GM21717 (cell line): Measurements from ENCODE around the gene TAL1.
A peak's percentile ranks its signal among the peaks of the same experiment; 100 is the strongest.
"Not testable (repeated sequence)": the region's sequence is repeated elsewhere in the genome, so short reads cannot be mapped to it uniquely, and the experiment has no call there.

Source experiments
- ATAC-seq: cut with Tn5 transposase; IDR thresholded peaks from one replicate; pipeline ENCODE4 v1.9.1; 2021; ENCODE audit warnings: mild to moderate bottlenecking, moderate library complexity; ENCODE audit not compliant: unreplicated experiment

The TAL1 gene

DNA sequence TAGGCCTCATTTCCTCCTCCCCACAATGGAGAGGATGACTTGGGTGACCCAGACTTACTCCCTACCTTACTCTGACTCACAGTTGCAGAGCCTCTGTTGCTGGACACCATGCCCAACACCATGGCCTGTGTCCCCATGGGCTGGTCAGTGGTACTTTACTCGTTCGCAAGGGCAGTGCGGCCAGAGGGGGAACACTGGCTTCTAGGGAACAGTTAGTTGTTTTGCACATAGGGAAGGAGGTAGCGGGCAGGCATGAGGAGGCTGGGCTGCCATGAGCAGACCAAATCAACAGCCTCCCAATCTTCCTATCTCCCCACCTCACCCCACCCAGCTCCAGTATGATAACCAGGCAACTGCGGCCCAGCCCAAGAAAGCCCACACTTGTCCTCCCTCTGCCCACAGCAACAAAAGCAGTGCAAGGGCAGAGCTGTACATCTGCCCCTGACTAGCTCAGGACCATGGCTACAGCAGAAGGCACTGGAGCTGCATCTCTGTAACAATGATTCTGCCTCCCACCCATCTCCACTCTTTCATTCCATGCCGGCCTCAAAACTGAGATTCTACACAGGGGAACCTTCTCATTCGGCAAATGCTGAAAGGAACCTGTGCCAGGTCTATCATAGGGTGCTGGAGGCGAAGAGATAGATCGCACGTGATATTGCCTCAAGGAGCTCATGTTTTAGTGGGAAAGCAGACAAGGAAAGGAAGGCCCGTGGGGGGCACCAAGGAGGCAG, 18.6 kb downstream of the TAL1 start:
- no peak for ATAC-seq

DNA sequence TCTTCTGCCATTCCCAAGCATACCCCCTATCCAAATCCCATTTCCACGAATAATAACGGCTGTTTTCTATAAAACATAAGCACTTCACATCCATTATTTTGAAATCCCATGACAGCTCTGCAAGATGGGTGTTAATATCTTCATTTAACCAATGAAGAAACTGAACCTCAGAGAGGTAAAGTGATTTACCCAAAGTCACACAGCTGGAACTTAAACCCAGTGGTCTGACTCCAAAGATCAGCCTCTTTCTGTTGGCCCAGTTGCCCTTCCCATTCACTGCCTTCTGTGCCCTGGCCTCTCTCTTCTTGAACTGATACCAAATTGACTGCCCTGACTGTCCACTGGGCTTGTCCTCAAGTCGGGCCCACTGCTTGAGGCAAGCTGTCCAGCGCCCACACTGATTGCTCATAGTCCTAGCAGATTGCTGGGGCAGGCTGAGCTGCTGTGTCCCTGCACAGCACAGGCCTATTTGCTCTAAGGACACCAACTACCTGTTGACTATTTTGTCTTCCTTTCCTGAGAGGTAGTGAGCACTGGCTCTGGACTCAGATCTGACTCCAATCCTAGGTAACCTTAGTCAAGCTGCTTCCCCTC, 19.3 kb downstream of the TAL1 start:
- no peak for ATAC-seq

DNA sequence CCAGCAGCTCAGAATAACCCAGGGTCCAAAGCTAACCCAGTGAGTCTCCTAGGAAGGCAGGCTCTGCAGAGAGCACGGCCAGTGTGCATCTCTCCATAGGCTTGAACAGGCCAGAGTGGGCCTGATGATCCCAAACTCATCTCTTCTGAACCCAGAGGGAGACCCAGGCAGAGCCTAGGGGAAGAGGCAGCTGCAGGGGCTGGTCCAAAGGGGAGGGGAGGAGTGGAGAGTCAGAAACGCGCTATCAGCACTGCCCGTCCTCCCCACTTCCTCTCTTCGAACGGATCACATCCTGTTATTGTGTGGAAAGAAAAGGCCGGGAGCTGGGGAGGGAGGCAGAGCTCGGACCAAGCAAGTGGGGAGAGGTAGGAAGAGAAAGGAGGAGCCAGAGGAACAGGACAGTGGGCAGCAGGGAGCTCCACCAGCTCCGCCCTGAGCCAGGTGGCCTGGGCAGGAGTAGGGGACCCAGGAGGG, 20.2 kb downstream of the TAL1 start:
- ATAC-seq = no peak

DNA sequence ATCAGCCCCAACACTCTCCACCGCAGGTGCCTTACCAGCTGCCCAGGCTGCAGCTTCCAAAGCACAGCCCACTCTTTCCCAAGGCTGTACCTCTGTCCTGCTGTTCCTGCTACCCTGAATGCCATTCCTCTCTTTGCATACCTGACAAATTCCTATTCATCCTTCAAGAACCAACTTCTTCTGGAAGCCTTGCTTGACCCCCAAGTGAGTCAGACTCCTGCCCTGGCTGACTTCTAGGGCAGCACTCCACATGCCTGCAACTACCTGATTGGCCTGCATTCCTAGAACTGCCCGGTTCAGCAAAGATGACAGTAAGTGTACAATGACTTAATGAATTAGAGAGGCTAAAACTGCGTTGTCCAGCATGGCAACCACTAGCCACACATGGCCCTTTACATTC, 21.4 kb downstream of the TAL1 start:
- ATAC-seq = no peak

DNA sequence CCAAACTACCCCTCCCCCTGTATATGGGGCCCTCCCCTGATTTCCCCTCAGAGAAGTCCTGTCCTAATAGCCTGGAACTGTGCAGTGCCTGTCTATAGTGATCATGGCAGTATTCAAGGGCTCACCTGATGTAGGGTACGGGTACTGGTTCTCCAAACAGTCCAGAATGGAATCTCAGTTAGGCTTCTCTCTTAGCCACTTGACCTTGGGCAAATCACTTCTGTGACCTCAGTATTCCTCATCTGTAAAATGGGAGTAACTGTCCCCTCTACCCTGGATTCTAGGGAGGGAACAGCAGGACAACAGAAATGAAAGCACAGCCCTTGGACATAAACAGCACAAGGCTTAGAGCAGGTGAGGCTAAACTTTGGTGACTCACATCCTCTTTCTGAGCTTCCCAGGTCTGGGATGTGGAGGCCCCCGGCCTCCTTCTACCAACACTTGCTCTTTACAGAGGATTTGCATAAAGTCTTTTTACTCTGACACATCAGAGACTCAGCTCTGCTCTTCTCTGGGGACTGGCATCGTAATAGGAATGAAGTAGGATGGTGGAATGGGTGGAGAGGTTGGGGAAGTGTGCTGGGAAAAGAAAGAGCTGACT, 22.2 kb downstream of the TAL1 start:
- no peak for ATAC-seq

DNA sequence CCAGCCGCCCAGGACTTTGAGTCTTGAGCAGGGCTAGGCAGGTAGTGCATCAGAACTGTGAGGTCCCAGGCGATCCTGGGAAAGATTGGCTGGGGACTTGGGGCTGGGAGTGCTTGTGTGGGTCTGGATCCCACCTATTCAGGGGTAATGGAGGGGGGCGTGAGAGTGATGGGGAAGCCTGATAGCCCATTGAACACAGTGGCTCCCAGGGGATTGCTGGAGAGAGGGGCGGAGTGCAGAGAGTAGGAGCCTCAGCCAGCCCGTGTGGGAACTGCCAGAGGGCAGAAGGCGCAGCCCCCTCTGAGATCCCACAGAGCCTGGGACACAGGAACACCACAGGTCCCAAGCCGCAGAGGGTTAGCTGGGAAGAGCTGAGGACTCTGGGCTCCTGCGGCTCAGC, 22.9 kb downstream of the TAL1 start:
- no peak for ATAC-seq

DNA sequence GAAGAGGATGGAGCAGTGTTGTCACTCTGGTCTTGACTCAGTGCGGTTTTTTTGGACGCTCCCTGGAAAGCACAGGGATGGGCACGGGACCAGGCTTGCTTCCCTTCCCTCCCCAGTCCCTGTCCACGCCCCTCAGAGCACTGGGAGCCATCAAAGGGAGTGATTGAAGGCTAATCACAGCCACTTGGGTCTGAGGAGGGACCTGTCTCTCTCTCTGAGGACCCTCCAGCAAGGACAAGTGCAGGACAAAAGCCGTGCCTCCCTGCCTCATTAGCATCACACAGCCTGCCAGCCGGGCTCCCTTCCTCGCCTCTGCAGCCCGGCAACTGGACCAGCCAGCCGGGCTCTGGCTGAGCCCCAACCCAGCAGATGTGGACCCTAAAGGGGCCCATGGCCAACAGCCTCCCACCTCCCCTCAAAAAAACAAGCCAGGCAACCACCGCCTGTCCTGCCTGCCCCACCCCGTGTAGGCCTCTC, 23.6 kb downstream of the TAL1 start:
- ATAC-seq = no peak

DNA sequence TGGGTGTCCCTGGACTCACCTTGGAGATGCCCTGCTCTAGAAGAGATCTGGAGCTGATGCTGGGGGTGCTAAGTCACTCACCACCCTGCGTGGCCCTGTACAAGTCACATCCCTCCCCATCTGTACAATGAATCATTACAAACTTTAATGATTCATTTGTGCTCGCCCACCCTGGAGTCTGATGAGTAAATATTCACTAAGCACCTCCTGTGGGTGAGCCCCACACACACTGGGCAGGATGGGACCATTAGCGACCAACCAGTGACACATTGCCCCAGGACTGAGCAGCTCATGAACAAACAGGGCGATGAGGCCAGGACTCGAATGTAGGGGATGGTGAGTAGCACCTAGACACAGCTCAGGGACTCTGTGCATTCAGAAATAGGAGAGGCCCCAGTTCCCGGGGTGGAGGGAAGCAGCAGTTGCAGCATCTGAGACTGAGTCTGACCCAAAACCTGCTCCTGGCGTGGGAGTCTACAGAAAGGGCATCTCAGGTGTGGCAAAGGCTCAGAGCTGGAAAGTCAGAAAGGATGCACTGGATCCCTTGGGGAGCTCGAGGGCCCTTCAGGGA, 24.1 kb downstream of the TAL1 start:
- no peak for ATAC-seq

DNA sequence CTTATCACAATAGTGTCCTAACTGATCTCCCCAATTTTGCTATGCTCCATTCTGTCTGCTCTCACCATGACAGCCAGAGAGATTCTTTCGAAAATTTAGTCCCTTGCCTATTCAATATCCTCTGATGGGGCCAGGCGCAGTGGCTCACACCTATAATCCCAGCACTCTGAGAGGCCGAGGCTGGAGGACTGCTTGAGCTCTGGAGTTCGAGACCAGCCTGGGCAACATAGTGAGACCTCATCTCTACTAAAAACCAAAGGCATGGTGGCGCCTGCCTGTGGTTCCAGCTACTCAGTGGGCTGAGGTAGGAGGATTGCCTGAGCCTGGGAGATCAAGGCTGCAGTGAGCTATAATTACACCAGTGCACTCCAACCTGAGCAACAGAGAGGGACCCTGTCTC, 26.1 kb downstream of the TAL1 start:
- ATAC-seq = no peak

DNA sequence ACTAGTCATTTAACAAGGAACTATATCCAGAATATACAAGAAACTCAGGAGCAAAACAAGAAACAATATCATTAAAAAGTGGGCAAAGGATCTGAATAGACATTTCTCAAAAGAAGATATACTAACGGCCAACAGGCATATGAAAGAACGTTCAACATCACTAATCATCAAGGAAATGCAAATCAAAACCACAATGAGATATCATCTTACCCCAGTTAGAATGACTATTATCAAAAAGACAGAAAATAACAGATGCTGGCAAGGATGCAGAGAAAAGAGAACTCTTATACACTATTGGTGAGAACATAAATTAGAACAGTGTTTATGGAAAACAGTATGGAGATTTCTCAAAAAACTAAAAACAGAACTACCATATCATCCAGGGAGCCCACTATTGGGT, 28.5 kb downstream of the TAL1 start:
- not testable (repeated sequence) for ATAC-seq

DNA sequence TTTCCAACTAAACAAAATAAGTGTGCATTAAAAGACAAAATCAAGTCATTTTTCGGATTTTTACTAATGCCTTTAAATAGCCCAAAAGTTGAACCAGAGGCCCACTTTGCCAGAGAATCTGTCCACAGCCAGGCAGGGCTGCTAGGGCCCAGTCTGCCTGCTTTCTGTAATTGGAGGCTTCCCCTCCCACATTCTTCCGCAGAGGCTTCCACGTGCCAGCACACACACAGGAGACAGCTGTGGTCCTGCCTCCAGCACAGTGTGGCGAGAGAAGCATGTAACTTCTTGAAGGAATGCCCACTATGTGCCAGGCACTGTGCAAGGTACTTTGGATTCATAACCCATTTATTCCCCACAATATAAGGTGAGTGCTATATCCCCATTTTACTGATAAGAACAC, 30.8 kb downstream of the TAL1 start:
- no peak for ATAC-seq

DNA sequence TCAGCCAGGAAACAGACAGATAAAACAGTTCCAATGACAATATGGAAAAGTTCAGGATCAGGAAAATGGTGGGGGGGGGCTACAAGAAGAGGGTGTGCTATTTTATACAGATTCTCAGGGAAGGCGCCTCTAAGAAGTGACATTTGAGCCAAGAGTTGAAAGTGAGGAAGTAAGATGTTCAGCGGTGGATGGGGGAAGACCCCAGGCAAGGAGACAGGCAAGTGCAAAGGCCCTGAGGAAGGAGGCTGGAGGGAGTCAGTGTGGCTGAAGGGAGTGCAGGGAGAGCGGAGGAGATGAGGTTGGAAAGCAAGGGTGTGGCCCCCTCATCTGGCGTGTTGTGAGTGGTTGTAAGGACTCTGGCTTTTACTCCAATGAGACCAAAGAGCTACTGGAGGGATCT, 33.8 kb downstream of the TAL1 start:
- no peak for ATAC-seq

DNA sequence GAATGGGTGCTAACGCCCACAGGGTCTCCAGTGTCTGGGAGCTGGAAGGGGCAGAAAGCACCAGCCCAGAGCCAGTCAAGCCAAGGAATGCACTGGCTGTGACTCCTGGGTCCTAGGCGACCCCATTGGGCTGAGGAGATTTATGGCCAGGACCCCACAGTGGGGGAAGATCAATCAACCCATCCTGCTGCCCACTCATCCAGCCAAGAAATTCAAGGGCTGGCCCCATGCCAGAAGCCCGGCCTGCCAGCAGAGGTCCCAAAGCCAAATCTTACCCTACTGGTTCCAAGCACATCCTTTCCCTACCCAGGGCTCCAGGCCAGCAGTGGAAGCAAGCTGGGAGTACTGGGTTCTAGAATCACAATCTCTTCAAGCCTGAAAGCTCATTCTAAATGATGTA, 35.4 kb downstream of the TAL1 start:
- no peak for ATAC-seq

DNA sequence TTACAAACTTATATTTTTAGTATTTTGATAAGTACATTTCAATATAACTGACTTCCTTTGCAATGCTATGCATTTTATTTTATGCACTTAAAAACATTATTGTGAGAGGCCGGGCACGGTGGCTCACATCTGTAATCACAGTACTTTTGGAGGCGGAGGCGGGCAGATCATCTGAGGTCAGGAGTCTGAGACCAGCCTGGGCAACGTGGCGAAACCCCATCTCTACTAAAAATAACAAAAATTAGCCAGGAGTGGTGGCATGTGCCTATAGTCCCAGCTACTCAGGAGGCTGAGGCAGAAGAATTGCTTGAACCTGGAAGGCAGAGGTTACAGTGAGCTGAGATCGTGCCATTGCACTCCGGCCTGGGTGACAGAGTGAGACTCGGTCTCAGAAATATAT, 36.0 kb downstream of the TAL1 start:
- ATAC-seq = not testable (repeated sequence)

DNA sequence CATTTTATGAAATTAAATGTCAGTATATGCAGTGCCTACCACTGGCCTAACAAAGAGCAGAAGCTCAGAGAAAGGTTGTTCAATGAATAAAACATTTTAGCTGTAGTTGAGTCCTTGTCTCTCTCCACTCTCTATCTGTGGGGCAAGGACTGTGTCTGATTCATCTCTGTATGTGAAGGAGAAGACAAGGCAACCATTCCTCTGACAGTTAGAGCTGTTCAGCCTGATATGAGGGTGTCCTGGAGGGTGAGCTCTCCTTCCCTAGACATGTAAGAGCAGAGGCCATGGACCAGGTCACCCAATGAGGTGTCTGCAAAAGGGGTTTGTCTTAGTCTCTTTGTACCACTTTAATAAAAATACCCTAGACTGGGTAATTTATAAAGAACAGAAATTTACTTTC, 37.7 kb downstream of the TAL1 start:
- ATAC-seq = no peak

DNA sequence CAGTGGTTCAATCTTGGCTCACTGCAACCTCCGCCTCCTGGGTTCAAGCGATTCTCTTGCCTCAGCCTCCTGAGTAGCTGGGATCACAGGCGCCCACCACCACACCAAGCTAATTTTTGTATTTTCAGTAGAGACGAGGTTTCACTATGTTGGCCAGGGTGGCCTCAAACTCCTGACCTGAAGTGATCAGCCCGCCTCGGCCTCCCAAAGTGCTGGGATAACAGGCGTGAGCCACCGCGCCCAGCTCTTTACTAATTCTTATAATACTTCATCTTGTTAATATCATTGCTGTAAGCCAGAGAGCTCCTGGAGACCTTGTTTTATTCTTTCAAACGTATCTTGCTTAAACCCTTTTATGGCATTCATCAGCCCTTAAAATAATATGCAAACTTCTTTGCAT, 38.5 kb downstream of the TAL1 start:
- not testable (repeated sequence) for ATAC-seq

DNA sequence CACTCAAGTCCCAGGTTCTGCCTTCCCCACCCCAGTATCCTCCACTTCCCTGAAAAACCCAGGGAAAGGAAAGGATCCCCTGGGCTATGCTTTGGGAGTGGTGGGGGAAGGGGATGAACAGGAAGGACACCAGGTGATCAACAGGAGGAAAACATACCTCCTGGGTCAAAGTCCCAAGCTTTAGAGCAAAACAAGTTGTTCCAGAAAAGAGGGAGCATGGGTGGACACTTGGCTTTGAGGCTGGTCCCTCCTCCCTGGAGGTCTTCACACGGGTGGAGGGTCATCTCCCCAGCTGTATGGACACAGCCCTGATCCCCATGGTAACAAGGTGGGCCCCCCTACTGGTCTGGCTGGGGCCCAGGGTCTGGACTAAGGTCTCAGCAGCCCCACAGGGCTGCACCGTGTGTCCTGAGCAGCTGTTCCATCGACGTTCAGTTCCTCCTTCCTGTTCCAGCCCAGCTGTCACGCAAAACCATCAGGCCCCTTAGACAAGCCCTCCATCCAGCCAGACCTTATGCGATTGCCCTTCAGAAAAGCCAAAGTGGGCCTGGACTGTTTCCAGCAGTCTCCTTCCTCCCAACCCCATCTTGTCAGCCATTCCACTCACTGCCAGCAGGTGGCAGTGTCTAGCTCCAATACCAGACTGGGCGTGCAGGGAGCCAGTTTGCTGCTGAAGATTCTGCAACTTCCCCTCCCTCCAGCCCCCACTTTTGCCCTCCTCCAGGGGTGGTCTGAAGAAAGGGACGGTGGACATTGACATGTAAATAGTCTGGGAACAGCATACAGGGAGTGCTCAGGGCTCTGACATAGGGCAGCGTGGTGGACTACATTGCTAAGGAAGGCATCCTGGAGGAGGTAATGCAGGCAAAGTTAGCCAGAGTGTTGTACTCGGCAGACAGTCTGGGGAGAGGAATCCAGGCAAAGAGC, 39.3 kb downstream of the TAL1 start:
- ATAC-seq = peak; percentile 74

DNA sequence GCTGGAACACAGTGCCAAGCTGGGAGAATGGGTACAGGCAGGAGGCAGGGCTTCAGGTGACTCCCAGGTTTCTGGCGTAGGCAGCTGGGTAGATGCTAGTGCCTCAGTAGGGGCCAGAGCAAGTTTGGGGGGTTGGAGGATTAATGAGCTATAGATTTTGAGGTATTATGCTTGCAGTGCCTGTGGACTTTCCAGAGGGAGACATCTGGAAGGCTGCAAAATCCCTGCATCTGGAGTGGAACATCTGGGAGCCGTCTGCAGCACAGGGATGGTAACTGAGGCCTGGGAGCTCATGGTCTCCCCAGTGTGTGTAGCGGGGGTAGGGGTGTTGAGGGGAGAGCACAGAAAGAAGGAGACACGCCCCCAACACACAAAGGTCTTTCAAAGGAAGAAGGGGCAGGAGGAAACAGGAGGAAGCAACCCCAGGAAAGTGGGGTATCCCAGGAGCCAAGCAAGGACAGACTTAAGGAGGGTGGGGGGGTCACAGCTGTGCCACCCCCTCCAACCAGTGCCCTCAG, 40.0 kb downstream of the TAL1 start:
- ATAC-seq = no peak

DNA sequence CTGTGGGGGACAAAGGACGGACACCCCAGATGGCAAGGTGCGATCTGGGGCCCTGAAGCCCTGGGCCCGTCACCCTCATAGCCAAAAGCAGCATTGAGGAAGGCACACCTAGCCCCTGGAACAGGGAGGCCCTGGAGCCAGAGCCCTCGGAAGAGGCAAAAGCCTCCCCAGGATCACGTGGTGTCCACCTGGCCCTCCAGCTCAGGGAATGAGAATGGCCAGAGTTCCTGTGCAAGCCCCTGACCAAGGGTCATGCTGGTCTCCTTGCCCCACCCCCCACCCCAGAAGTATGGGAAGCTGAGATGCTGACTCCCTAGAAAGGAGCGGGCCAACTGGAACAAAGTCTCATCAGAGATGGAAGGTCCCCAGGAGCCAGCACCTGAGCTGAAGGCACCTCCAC, 41.2 kb downstream of the TAL1 start:
- no peak for ATAC-seq

DNA sequence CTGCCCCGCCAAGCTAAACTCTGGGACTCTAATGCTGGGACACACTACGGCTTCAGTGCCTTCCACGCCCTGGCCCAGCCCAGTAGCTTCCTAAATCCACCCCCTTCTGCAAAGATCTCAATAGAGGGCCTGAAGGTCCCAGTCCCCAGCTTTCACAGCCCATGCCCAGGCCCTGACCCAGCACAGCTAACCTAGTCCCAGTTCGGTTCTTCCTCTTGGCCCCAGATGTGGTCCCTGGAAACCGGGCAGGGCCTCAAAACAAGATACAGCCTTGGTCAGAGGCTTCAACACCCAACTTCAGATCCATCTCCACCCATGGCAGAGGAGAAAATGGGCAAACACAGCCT, 41.5 kb downstream of the TAL1 start:
- no peak for ATAC-seq
